Dedifferentiated amniotic fluid mesenchymal stem cell (primary cell): ENCODE data around the gene TTF2.
A peak's percentile ranks its signal among the peaks of the same experiment; 100 is the strongest.

Experiments
- DNase-seq: peaks from one replicate; pipeline ENCODE4 v3.0.0-alpha.2; 2016; ENCODE audit errors: extremely low spot score

The TTF2 gene

DNA sequence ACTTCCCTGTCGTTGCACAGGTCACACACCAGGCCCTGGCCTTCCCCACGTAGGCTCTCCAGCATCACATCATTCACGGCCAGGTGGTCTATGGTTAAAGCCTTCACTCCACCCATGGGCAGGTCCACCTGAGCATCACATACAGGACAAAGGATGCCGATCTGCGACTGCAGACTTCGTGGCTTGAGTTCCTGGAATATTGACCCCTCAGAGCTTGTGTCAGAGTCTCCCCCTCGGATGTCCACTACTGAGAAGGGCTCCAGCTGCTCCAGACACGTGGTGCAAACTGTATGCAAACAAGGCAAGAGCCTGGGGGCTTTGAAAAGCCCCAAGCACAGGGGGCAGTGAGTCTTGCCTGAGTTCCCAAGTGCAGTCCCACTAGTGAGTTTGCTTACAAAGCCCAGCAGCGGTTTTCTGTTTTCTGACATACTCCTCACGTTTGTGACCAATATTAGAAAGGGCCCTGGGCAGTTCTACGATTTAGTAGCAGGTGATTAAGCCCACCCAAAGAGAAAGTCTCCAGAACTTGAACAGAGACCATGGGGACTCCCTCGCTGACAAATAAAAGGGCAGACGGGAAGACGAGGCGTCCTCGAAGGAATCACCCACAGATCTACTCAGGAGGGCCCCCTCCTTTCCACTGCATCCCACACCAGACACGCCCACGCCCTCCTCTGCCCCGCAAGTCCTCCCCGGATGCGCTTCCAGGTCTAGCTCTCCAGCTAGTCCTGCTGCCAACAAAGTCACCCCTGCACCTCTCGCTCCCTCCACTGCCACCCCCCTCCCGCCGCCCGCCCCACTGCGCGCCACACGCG, 60.9 kb downstream of the TTF2 start:
- DNase-seq, result peak; percentile 27

- DNase-seq, result peak; percentile 97
Observed at GRCh38 chr1:117121589-117122329, 61.6 kb downstream of the TTF2 start, which contains the start of gene TRIM45. TRIM45 (minus strand) TSS chr1:117121749; CDS start chr1:117121201, 548 bp downstream.

DNA sequence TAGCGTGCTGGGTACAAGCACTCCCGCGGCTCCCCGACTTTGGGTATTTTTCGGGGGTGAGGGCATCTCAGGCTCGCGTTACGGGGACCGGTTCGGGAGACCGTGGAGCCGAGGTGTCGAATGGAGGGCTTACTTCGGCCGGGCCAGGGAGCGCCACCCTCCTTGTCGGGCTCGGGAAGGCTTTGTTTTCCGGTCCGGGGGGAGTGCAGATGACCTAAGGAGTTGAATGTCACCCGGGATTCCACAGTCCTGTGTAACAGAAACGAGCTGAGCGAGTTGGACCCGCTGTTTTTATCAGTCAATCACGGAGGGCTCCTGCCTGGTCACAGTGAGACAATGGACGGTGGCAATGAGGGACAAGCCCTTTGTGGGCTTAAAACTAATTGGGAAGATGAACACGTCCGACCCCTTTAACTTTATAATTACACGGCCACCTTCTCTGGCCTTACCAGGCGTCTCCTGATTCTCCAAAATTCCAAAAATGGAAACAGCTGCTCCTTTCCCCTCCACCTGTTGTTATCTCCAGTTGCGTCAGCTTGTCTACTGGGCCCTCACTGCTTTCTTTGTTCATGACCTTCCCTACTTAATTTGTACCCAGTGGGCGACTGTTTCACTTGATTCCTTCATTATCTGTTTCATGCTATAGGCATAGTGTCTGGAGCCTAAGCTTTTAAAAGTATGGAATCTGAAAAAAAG, 62.4 kb downstream of the TTF2 start:
- DNase-seq, result no peak

- DNase-seq, result no peak
Observed at GRCh38 chr1:117123274-117123673, 63.1 kb downstream of the TTF2 start.

GRCh38 chr1:117124661-117125060, 64.5 kb downstream of the TTF2 start:
- no peak for DNase-seq

- DNase-seq, result no peak
Observed at GRCh38 chr1:117127795-117128194, 67.7 kb downstream of the TTF2 start.

- peak; percentile 76 for DNase-seq
Observed at GRCh38 chr1:117128323-117129079, 68.4 kb downstream of the TTF2 start.

GRCh38 chr1:117130526-117130925, 70.4 kb downstream of the TTF2 start:
- DNase-seq, result no peak

DNA sequence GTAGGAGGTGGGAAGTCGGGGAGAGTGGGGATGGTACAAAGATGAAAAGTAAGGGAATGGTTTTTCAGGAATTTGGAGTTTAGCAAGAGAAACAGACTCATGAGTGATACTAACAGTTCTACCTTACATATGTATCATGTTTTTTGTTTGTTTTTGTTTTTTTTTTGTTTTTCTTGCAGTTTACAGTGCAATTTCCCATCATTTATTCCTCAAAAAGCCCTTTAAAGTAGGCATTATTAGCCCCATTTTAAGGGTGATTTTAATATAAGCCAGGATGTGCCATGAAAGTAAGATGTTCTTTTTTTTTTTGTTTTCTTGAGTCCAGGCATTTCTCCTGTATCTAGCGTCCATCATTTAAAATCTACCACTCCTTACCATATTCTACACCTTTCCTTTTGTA, 75.2 kb downstream of the TTF2 start:
- DNase-seq, result no peak

DNA sequence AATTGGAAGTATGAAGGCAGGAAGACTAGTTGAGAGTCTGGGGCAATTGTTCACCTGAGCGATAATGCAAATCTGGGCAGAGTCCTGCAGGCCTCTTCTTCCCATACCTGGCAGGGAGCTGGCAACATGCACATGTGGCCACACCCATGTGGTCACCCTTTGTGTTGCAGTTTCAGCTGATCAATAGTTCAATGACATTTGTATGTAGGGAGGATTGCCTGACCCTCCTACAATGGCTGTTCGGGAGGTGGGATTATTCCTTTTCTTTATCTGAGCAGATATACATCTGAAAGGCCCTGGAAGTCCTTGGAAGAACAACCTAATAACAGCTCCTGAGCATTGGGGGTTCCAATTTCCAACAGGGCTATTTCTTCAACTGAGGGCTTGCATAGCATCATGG, 76.6 kb downstream of the TTF2 start:
- DNase-seq, result no peak

- no peak for DNase-seq
Observed at GRCh38 chr1:117137281-117137855, 77.2 kb downstream of the TTF2 start.

GRCh38 chr1:117138106-117138505, 78.0 kb downstream of the TTF2 start:
- no peak for DNase-seq

DNA sequence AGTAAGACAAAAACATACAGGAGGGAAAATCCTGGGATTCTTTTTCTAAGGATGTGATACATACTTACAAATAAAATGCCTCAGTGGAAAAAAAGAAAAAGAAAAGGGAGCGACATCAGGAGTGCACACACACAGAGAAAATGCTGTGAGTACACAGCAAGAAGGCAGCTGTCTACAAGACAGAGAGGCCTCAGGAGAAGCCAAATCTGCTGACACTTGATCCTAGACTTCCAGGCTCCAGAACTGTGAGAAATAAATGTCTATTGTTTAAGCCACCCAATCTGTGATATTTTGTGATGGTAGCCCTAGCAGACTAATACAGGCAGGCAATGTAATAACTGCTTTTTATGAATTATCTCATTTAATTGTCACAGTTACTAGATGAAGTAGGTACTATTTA, 78.4 kb downstream of the TTF2 start:
- DNase-seq, result no peak

- DNase-seq, result no peak
Observed at GRCh38 chr1:117142200-117142599, 82.1 kb downstream of the TTF2 start.

DNA sequence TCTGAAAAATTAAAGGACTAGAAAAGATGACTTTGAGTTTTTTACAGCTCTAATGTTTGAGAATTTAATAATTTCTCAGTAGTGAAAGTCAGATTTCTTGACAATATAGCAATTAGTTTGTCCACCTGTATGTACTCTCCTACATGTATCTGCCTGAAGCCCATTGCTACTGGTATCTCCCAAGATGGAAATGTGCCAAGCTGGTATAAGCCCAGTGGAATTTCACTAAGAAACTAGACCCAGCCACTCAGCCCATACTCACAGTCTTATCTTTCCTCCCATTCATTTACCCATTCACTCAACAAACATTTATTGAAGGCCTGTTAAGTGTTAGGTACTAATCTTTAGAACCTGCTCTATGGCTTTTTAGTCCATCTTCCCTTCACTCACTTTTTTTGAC, 83.0 kb downstream of the TTF2 start:
- DNase-seq, result no peak

- no peak for DNase-seq
Observed at GRCh38 chr1:117143871-117144270, 83.7 kb downstream of the TTF2 start.

DNA sequence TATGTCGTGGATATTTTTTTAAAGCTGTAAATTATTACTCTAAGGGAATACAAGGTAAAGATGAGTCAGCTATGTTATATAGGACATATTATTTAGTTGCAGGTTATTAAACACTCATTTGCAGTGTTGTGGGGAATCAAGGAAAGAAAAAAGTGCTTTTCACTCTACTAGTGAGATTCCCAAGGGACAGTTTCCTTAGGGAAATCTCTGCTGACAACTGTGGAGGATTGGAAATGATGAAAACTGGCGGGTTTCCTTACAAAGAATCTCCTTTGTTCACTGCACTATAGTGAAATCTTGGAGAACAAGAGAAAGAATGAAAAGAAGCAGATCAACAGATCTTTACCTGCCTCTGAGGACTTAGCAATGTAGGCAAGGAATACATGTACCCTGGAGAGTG, 85.9 kb downstream of the TTF2 start:
- DNase-seq, result no peak

GRCh38 chr1:117146575-117147340, 86.6 kb downstream of the TTF2 start:
- DNase-seq, result peak; percentile 93

DNA sequence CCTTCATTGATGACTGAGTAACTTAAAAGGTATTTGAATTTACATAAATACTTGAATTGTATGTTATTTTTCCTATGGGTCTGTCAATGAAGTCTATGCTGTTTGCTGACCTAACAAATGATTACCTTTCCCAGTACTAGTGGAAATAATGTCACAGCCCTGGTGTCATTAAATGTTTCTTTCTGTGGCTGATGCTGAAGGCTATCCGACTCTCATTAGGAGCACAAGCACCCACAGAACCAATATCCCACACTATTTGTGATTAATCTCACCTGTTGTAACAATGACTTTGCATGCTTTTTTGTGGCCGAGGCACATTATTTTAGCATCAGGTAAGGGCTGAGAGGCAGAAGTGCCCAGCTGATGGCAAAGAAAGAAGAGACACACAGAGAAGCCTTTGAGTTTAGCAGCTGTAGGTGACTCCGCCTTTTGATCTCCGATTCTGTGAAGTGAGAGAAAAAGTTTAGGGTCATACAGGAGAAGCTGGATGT, 87.3 kb downstream of the TTF2 start:
- DNase-seq, result no peak

- DNase-seq, result peak; percentile 87
Observed at GRCh38 chr1:117147856-117148588, 87.9 kb downstream of the TTF2 start.
